ENCODE measurements around the gene HOXD8.

GRCh38 chr2:176088937-176089842, 40.3 kb upstream of the HOXD8 start:
- TF ChIP-seq CTCF (conservative IDR thresholded peaks at IDR 0.05 in 1 of 2, IDR thresholded peaks at IDR 0.05 in 1 of 2; ENCODE audit: low read depth in 1 of 2, low read length in 2 of 2) (no peak), EZH2 (IDR thresholded peaks at IDR 0.05; ENCODE audit: low read length, missing control alignments) (no peak)
